ENCODE data around the gene HAUS3. TPM values are rescaled to one million over a fixed set of nuclear protein-coding genes. Genes with fewer than 3 reads are reported as not detected.
A peak's percentile ranks its signal among the peaks of the same experiment; 100 is the strongest.
"Not testable (repeated sequence)": the region's sequence is repeated elsewhere in the genome, so short reads cannot be mapped to it uniquely, and the experiment has no call there.

The HAUS3 gene
- total RNA-seq, 1 experiment from 2014 or later = 8.5 TPM

DNA sequence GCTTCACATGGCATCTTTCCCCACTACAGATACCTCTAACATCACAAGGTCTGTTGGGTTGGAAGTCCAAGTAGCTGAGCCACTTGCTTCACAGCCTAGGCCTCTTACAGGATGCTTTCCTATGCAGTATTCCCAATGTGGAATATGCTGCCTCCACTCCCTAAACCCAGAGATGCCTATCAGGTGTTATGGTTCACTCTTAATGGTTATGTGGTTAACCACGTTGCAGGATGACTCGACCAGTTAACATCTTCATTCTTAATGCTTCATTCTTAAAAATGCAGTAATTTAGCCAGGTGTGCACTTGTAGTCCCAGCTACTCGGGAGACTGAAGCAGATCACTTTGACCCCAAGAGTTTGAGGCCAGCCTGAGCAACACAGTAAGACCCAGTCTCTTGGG is 24.2 kb downstream of the HAUS3 start:
- Histone ChIP-seq H3K27me3 (ENCODE audit: control insufficient read depth, insufficient read depth, low read length) (no peaks in the 10 kb centered on the region), H3K4me3 (ENCODE audit: insufficient read depth, low read depth, low read length) (no peak overlapping the region), H3K36me3 (replicated peaks; ENCODE audit: control insufficient read depth, insufficient read depth, low read length) (no peaks in the 10 kb centered on the region)
- DNase-seq = no peak

DNA sequence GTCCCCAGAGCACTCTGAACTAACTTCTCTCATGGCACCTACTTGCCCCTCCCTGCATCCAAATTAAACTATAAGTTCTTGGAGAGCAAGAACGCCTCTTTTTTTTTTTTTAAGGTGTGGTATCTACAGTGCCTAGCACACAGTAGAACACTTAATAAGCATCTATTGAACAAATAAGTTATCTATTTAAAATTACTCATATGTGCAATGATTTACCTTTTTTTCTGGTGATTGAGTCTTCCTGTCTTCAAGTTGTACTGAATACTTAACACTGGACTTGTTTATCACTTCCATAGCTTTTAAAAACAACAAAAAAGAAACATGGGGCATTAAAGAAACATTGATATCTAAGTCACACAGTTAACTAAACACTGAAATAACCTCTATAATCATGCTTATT is 29.1 kb downstream of the HAUS3 start:
- H3K27me3 ChIP-seq (ENCODE audit: control insufficient read depth, insufficient read depth, low read length) = no peaks in the 10 kb centered on the region
- H3K36me3 ChIP-seq (replicated peaks; ENCODE audit: control insufficient read depth, insufficient read depth, low read length) = no peaks in the 10 kb centered on the region
- no peak for DNase-seq
- no peak overlapping the region for H3K4me3 ChIP-seq (ENCODE audit: insufficient read depth, low read depth, low read length)

GRCh38 chr4:2202789-2203188 is 39.1 kb downstream of the HAUS3 start:
- not testable (repeated sequence) for H3K36me3 ChIP-seq (replicated peaks; ENCODE audit: control insufficient read depth, insufficient read depth, low read length); DNase-seq; H3K27me3 ChIP-seq (ENCODE audit: control insufficient read depth, insufficient read depth, low read length); H3K4me3 ChIP-seq (ENCODE audit: insufficient read depth, low read depth, low read length)

DNA sequence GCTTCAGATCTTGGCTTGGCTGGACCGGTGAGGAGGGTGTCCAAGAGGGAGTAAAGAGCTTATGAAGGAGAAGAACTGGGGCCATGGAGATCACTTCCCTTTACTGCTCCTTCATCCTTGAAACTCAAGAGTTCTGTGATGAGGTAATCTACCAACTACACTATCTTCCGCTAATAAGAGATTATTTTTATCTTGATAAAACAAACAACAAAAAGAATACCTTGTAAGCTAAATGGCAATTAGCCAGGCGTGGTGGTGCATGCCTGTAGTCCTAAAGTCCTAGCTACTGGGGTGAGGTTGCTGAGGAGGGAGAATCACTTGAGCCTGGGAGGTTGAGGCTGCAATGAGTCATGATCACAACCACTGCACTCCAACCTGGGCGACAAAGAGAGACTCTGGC is 47.4 kb downstream of the HAUS3 start:
- no peaks in the 10 kb centered on the region for H3K36me3 ChIP-seq (replicated peaks; ENCODE audit: control insufficient read depth, insufficient read depth, low read length)
- no peak overlapping the region for H3K4me3 ChIP-seq (ENCODE audit: insufficient read depth, low read depth, low read length)
- DNase-seq = no peak
- no peaks in the 10 kb centered on the region for H3K27me3 ChIP-seq (ENCODE audit: control insufficient read depth, insufficient read depth, low read length)

DNA sequence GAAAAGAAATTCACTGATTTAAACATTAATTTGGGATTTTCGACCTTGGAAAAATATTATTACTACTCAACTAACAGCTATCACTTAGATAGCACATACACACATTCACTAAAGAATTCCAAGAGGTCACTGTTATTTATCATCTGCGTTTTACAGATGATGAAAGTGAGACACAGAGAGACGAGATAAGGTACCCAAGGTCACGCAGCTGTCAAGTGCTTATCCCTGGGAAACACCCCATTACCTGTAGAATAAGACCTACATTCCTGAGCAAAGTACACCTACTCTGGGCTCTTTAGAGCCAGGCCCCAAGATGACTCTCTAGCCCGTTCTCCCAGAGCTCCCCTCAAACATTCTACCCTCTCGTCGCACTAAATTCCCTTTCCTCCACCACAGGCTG is 48.6 kb downstream of the HAUS3 start:
- DNase-seq = no peak
- H3K4me3 ChIP-seq (ENCODE audit: insufficient read depth, low read depth, low read length) = no peak overlapping the region
- H3K36me3 ChIP-seq (replicated peaks; ENCODE audit: control insufficient read depth, insufficient read depth, low read length) = no peaks in the 10 kb centered on the region
- H3K27me3 ChIP-seq (ENCODE audit: control insufficient read depth, insufficient read depth, low read length) = no peaks in the 10 kb centered on the region

GRCh38 chr4:2186865-2187172 is 55.1 kb downstream of the HAUS3 start:
- no peak for DNase-seq
- Histone ChIP-seq H3K36me3 (replicated peaks; ENCODE audit: control insufficient read depth, insufficient read depth, low read length) (no peaks in the 10 kb centered on the region), H3K4me3 (ENCODE audit: insufficient read depth, low read depth, low read length) (no peak overlapping the region), H3K27me3 (ENCODE audit: control insufficient read depth, insufficient read depth, low read length) (no peaks in the 10 kb centered on the region)

GRCh38 chr4:2186133-2186864 is 55.6 kb downstream of the HAUS3 start:
- Histone ChIP-seq H3K4me3 (ENCODE audit: insufficient read depth, low read depth, low read length) (no peak overlapping the region), H3K36me3 (replicated peaks; ENCODE audit: control insufficient read depth, insufficient read depth, low read length) (no peaks in the 10 kb centered on the region), H3K27me3 (ENCODE audit: control insufficient read depth, insufficient read depth, low read length) (no peaks in the 10 kb centered on the region)
- peak; percentile 76 for DNase-seq

- Histone ChIP-seq H3K36me3 (replicated peaks; ENCODE audit: control insufficient read depth, insufficient read depth, low read length) (no peaks in the 10 kb centered on the region), H3K27me3 (ENCODE audit: control insufficient read depth, insufficient read depth, low read length) (no peaks in the 10 kb centered on the region), H3K4me3 (ENCODE audit: insufficient read depth, low read depth, low read length) (no peak overlapping the region)
- no peak for DNase-seq
Observed at GRCh38 chr4:2183394-2183793, 58.5 kb downstream of the HAUS3 start.

GRCh38 chr4:2182994-2183393 is 58.9 kb downstream of the HAUS3 start:
- Histone ChIP-seq H3K4me3 (ENCODE audit: insufficient read depth, low read depth, low read length) (no peak overlapping the region), H3K27me3 (ENCODE audit: control insufficient read depth, insufficient read depth, low read length) (no peaks in the 10 kb centered on the region), H3K36me3 (replicated peaks; ENCODE audit: control insufficient read depth, insufficient read depth, low read length) (no peaks in the 10 kb centered on the region)
- no peak for DNase-seq

DNA sequence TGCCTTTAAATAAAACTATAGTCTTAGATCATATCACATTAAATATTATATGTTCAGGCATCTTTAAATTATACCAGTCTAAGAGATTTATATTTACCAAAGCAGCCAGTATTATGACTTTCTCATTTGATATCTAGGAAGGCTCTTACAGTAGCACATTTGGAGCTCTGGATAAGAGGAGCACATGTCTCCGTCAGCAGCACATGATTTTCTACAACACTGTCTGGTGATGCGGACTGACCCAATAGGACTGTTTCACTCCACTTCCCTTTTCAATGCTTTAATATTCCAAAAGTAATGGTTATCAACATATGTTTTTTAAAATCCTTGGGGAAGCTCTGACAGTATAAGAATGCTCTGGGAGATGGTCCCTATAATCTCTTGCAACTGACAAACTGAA is 61.5 kb downstream of the HAUS3 start:
- DNase-seq = no peak
- no peaks in the 10 kb centered on the region for H3K27me3 ChIP-seq (ENCODE audit: control insufficient read depth, insufficient read depth, low read length)
- H3K4me3 ChIP-seq (ENCODE audit: insufficient read depth, low read depth, low read length) = no peak overlapping the region
- no peaks in the 10 kb centered on the region for H3K36me3 ChIP-seq (replicated peaks; ENCODE audit: control insufficient read depth, insufficient read depth, low read length)

DNA sequence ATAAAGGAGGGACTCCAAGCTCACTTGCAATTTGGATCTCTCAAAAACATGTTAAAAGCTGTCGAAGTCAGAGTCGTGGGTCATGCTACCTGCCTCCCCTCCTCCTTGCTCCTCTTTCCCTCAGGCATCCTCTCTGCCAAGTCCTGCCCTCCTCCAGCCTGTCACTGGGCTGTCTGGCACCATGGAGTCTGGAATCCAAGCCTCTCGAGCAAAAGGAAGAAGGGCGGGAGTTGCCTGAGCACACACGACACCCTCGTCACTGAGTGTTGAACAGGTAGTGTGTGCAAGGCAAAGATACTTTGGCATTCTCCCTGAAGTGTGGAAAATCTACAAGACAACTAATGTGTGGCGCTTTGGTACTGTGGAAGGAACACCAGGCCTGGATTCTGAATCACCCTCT is 62.2 kb downstream of the HAUS3 start:
- no peaks in the 10 kb centered on the region for H3K27me3 ChIP-seq (ENCODE audit: control insufficient read depth, insufficient read depth, low read length)
- H3K4me3 ChIP-seq (ENCODE audit: insufficient read depth, low read depth, low read length) = no peak overlapping the region
- no peaks in the 10 kb centered on the region for H3K36me3 ChIP-seq (replicated peaks; ENCODE audit: control insufficient read depth, insufficient read depth, low read length)
- DNase-seq = no peak

DNA sequence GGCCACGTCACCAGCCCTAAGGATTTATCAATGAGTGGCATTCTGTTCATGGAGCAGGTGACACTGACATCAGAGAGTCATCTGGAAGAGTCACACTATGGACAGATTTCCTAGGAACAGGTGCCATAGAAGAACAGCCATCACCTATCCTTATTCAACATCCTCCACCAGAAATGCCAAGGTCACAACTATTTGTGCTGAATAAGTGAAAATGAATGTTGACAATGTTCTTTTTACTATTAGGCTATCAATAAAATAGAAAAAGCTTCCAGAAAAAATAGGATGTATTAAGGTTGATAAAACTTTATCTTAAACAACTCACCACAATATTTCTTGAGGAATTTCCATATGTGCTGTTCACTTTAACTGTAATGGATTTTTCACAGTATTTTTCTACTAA is 62.9 kb downstream of the HAUS3 start:
- no peak overlapping the region for H3K4me3 ChIP-seq (ENCODE audit: insufficient read depth, low read depth, low read length)
- H3K27me3 ChIP-seq (ENCODE audit: control insufficient read depth, insufficient read depth, low read length) = no peaks in the 10 kb centered on the region
- DNase-seq = no peak
- no peaks in the 10 kb centered on the region for H3K36me3 ChIP-seq (replicated peaks; ENCODE audit: control insufficient read depth, insufficient read depth, low read length)

Other genes with a start within 250 kb of the HAUS3 start
- 61.2 and 70.4 TPM in 2 replicates for gene NELFA, start 233.1 kb downstream of the HAUS3 start, total RNA-seq (2014; rRNA removed; shearing (Covaris generic))
- 4.1 and 5.2 TPM in 2 replicates for gene NAT8L, start 182.8 kb downstream of the HAUS3 start, total RNA-seq (2014; rRNA removed; shearing (Covaris generic))
- gene POLN, start within 50 bp of the HAUS3 start, total RNA-seq (2014; rRNA removed; shearing (Covaris generic)) = 0.96 and 2.4 TPM in 2 replicates
- 13.4 and 22.3 TPM in 2 replicates for gene MXD4, start 20.0 kb upstream of the HAUS3 start, total RNA-seq (2014; rRNA removed; shearing (Covaris generic))
- gene ZFYVE28, start 176.5 kb upstream of the HAUS3 start, total RNA-seq (2014; rRNA removed; shearing (Covaris generic)) = 2.1 and 5.7 TPM in 2 replicates
- gene CFAP99, start 176.8 kb upstream of the HAUS3 start, total RNA-seq (2014; rRNA removed; shearing (Covaris generic)) = not detected in 2 replicates
- gene RNF4, start 227.0 kb upstream of the HAUS3 start, total RNA-seq (2014; rRNA removed; shearing (Covaris generic)) = 79.6 and 82.8 TPM in 2 replicates

Measured in H7 (cell line).